ENCODE measurements around the gene ADD3. TPM values are rescaled to one million over a fixed set of nuclear protein-coding genes. Genes with fewer than 3 reads are reported as not detected.

The ADD3 gene
- total and polyA plus RNA-seq, 2 donors (not counting 3 experiments of a cell fraction or from before 2014, with no cell fraction given): 14.9 to 55.2 TPM

- BruUV-seq (replicated peaks): no TSS peak
- dilution Hi-C loops (cut with MboI; ENCODE audit: extremely low pct_ligation_motif_present, low sequenced_read_pairs): no loop called here
- FAIRE-seq (no peak), DNase-seq (ENCODE audit: low read depth, low spot score) (no peak)
- TF ChIP-seq POLR2A (IDR thresholded peaks at IDR 0.05; ENCODE audit: low read depth, low read length) (no peak), EZH2 (IDR thresholded peaks at IDR 0.05; ENCODE audit: borderline replicate concordance, low read depth, low read length, severe bottlenecking) (no peak), MYC (IDR thresholded peaks at IDR 0.05; ENCODE audit: low read depth, low read length) (no peak), JUN (IDR thresholded peaks at IDR 0.05; ENCODE audit: borderline replicate concordance, insufficient read depth, insufficient read length, low read depth) (no peak)
- TF ChIP-seq, protein P1, sequence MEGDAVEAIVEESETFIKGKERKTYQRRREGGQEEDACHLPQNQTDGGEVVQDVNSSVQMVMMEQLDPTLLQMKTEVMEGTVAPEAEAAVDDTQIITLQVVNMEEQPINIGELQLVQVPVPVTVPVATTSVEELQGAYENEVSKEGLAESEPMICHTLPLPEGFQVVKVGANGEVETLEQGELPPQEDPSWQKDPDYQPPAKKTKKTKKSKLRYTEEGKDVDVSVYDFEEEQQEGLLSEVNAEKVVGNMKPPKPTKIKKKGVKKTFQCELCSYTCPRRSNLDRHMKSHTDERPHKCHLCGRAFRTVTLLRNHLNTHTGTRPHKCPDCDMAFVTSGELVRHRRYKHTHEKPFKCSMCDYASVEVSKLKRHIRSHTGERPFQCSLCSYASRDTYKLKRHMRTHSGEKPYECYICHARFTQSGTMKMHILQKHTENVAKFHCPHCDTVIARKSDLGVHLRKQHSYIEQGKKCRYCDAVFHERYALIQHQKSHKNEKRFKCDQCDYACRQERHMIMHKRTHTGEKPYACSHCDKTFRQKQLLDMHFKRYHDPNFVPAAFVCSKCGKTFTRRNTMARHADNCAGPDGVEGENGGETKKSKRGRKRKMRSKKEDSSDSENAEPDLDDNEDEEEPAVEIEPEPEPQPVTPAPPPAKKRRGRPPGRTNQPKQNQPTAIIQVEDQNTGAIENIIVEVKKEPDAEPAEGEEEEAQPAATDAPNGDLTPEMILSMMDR (IDR thresholded peaks at IDR 0.05; ENCODE audit: extremely low read depth in 1 of 2, insufficient read depth in 1 of 2, low read depth in 1 of 2, low read length in 2 of 2): no peak
- no peak overlapping the region for H2AFZ ChIP-seq (ENCODE audit: low read depth, low read length)
- H3K4me3 ChIP-seq (replicated peaks in 1 of 3; ENCODE audit: insufficient read depth in 1 of 3, low read depth in 1 of 3, low read length in 3 of 3): no peak overlapping the region
- POLR2A ChIA-PET: no interaction called here
- H3K4me1 ChIP-seq (ENCODE audit: control insufficient read depth, extremely low read depth, insufficient read depth, low read length): peaks cover 33% of the 10 kb centered on the region
- H3K27me3 ChIP-seq (ENCODE audit: control insufficient read depth in 2 of 2, insufficient read depth in 2 of 2, low read length in 2 of 2): no peaks in the 10 kb centered on the region
- no peaks in the 10 kb centered on the region for H3K9me1 ChIP-seq (replicated peaks; ENCODE audit: control insufficient read depth, extremely low read depth, insufficient read depth, low read length)
- intact Hi-C loops (cut with micrococcal nuclease): no loop called here
- H4K20me1 ChIP-seq (replicated peaks; ENCODE audit: control insufficient read depth, extremely low read depth, insufficient read depth, low read length): no peaks in the 10 kb centered on the region
- H3K9me3 ChIP-seq (replicated peaks; ENCODE audit: control insufficient read depth, insufficient read depth, low read length): no peaks in the 10 kb centered on the region
- no peak overlapping the region for H3K4me2 ChIP-seq (ENCODE audit: insufficient read depth, low read length)
- no peaks in the 10 kb centered on the region for H3K36me3 ChIP-seq (ENCODE audit: control insufficient read depth in 2 of 2, extremely low read depth in 1 of 2, insufficient read depth in 2 of 2, low read length in 2 of 2)
- no peak overlapping the region for H3K9ac ChIP-seq (replicated peaks; ENCODE audit: extremely low read depth, insufficient read depth, low read length)
- H3K27ac ChIP-seq (ENCODE audit: insufficient read depth, low read depth, low read length): no peak overlapping the region
- H3K79me2 ChIP-seq (ENCODE audit: control insufficient read depth, insufficient read depth, low read length): no peaks in the 10 kb centered on the region
- CTCF ChIA-PET: interaction anchor here (0.7 to 2.5 kb wide), 2 partner anchors 69 to 79 kb away, joined by 3 to 17 read pairs; no protein-coding TSS in a partner anchor
Observed at GRCh38 chr10:109963439-109963838, 44.3 kb upstream of the ADD3 start.

- Histone ChIP-seq H3K4me2 (ENCODE audit: insufficient read depth, low read length) (no peak overlapping the region), H2AFZ (ENCODE audit: low read depth, low read length) (no peak overlapping the region), H3K4me3 (replicated peaks in 1 of 3; ENCODE audit: insufficient read depth in 1 of 3, low read depth in 1 of 3, low read length in 3 of 3) (no peak overlapping the region), H3K27ac (ENCODE audit: insufficient read depth, low read depth, low read length) (no peak overlapping the region), H3K9me1 (replicated peaks; ENCODE audit: control insufficient read depth, extremely low read depth, insufficient read depth, low read length) (no peaks in the 10 kb centered on the region), H3K9ac (replicated peaks; ENCODE audit: extremely low read depth, insufficient read depth, low read length) (no peak overlapping the region), H4K20me1 (replicated peaks; ENCODE audit: control insufficient read depth, extremely low read depth, insufficient read depth, low read length) (no peaks in the 10 kb centered on the region), H3K79me2 (ENCODE audit: control insufficient read depth, insufficient read depth, low read length) (no peaks in the 10 kb centered on the region), H3K27me3 (ENCODE audit: control insufficient read depth in 2 of 2, insufficient read depth in 2 of 2, low read length in 2 of 2) (no peaks in the 10 kb centered on the region), H3K36me3 (ENCODE audit: control insufficient read depth in 2 of 2, extremely low read depth in 1 of 2, insufficient read depth in 2 of 2, low read length in 2 of 2) (no peaks in the 10 kb centered on the region), H3K9me3 (replicated peaks; ENCODE audit: control insufficient read depth, insufficient read depth, low read length) (no peaks in the 10 kb centered on the region), H3K4me1 (ENCODE audit: control insufficient read depth, extremely low read depth, insufficient read depth, low read length) (peaks cover 33% of the 10 kb centered on the region)
- intact Hi-C loops (cut with micrococcal nuclease) (no loop called here), dilution Hi-C loops (cut with MboI; ENCODE audit: extremely low pct_ligation_motif_present, low sequenced_read_pairs) (no loop called here)
- no TSS peak for BruUV-seq (replicated peaks)
- FAIRE-seq (no peak), DNase-seq (ENCODE audit: low read depth, low spot score) (no peak)
- ChIA-PET CTCF (interaction anchor here (1.0 to 2.5 kb wide), 6 partner anchors 12 to 120 kb away, joined by 3 to 17 read pairs (median 4); no protein-coding TSS in a partner anchor), POLR2A (no interaction called here)
- TF ChIP-seq, protein P1 (IDR thresholded peaks at IDR 0.05; ENCODE audit: extremely low read depth in 1 of 2, insufficient read depth in 1 of 2, low read depth in 1 of 2, low read length in 2 of 2): no peak
- TF ChIP-seq EZH2 (IDR thresholded peaks at IDR 0.05; ENCODE audit: borderline replicate concordance, low read depth, low read length, severe bottlenecking): no peak
- no peak for TF ChIP-seq MYC (IDR thresholded peaks at IDR 0.05; ENCODE audit: low read depth, low read length)
- no peak for TF ChIP-seq POLR2AphosphoS5 (IDR thresholded peaks at IDR 0.05; ENCODE audit: insufficient read depth, low read depth, low read length)
- TF ChIP-seq JUN (IDR thresholded peaks at IDR 0.05; ENCODE audit: borderline replicate concordance, insufficient read depth, insufficient read length, low read depth): no peak
- no peak for TF ChIP-seq GATA2 (IDR thresholded peaks at IDR 0.05; ENCODE audit: insufficient read depth, insufficient read length, low read depth, low read length)
- no peak for TF ChIP-seq FOS (IDR thresholded peaks at IDR 0.05; ENCODE audit: borderline replicate concordance, insufficient read depth, low read length)
- no peak for TF ChIP-seq POLR2A (IDR thresholded peaks at IDR 0.05; ENCODE audit: low read depth, low read length)
- no peak for TF ChIP-seq MAX (IDR thresholded peaks at IDR 0.05; ENCODE audit: insufficient read depth, insufficient read length)
Observed at GRCh38 chr10:109964318-109964717, 43.5 kb upstream of the ADD3 start.
